ENCODE data around the gene ALDH1L1.

The ALDH1L1 gene

GRCh38 chr3:126056681-126057500 lies 123.5 kb downstream of the ALDH1L1 start:
- TF ChIP-seq L3MBTL2 (conservative IDR thresholded peaks at IDR 0.05): no peak
- no peak for TF ChIP-seq SP1 (IDR thresholded peaks at IDR 0.05)
- no peak for TF ChIP-seq SUZ12 (IDR thresholded peaks at IDR 0.05)
- no peak for TF ChIP-seq TARDBP (IDR thresholded peaks at IDR 0.05)
- TF ChIP-seq PKNOX1 (IDR thresholded peaks at IDR 0.05): no peak
- TF ChIP-seq ELF4 (IDR thresholded peaks at IDR 0.05): no peak
- TF ChIP-seq HDGF (IDR thresholded peaks at IDR 0.05; ENCODE audit: borderline replicate concordance): no peak
- no peak for TF ChIP-seq CTBP1 (IDR thresholded peaks at IDR 0.05; ENCODE audit: borderline replicate concordance)
- POLR2A ChIA-PET: no interaction called here
- CTCF ChIA-PET: no interaction called here
- DNase-seq (ENCODE audit: extremely low spot score): peak; percentile 0

GRCh38 chr3:126056088-126056487 lies 124.3 kb downstream of the ALDH1L1 start:
- ChIA-PET POLR2A (no interaction called here), CTCF (no interaction called here)
- TF ChIP-seq ZNF384 (IDR thresholded peaks at IDR 0.05): no peak
- no peak for TF ChIP-seq FOXK2 (IDR thresholded peaks at IDR 0.05)
- no peak for TF ChIP-seq HDGF (IDR thresholded peaks at IDR 0.05; ENCODE audit: borderline replicate concordance)
- no peak for TF ChIP-seq ELF4 (IDR thresholded peaks at IDR 0.05)
- TF ChIP-seq SP1 (IDR thresholded peaks at IDR 0.05): no peak
- no peak for TF ChIP-seq CTBP1 (IDR thresholded peaks at IDR 0.05; ENCODE audit: borderline replicate concordance)
- no peak for TF ChIP-seq NFRKB (IDR thresholded peaks at IDR 0.05)
- TF ChIP-seq FOXA1 (IDR thresholded peaks at IDR 0.05): no peak
- TF ChIP-seq LEF1 (IDR thresholded peaks at IDR 0.05; ENCODE audit: borderline replicate concordance): no peak
- DNase-seq (ENCODE audit: extremely low spot score): no peak

GRCh38 chr3:126054870-126055269 lies 125.5 kb downstream of the ALDH1L1 start:
- CTCF ChIA-PET: no interaction called here
- no peak for DNase-seq (ENCODE audit: extremely low spot score)
- TF ChIP-seq ZNF384 (IDR thresholded peaks at IDR 0.05) (no peak), ARNT (IDR thresholded peaks at IDR 0.05) (no peak), NFRKB (IDR thresholded peaks at IDR 0.05) (no peak), TARDBP (IDR thresholded peaks at IDR 0.05) (no peak), FOXA1 (IDR thresholded peaks at IDR 0.05) (no peak), ELF4 (IDR thresholded peaks at IDR 0.05) (no peak), L3MBTL2 (conservative IDR thresholded peaks at IDR 0.05) (no peak), SP1 (IDR thresholded peaks at IDR 0.05) (no peak), SUZ12 (IDR thresholded peaks at IDR 0.05) (no peak), PKNOX1 (IDR thresholded peaks at IDR 0.05) (no peak), BHLHE40 (IDR thresholded peaks at IDR 0.05; ENCODE audit: borderline replicate concordance) (no peak), FOXK2 (IDR thresholded peaks at IDR 0.05) (no peak), HDGF (IDR thresholded peaks at IDR 0.05; ENCODE audit: borderline replicate concordance) (no peak)
- POLR2A ChIA-PET: no interaction called here

- peak; percentile 2 for DNase-seq (ENCODE audit: extremely low spot score)
- ChIA-PET CTCF (no interaction called here), POLR2A (no interaction called here)
- no peak for TF ChIP-seq NFRKB (IDR thresholded peaks at IDR 0.05)
- TF ChIP-seq PKNOX1 (IDR thresholded peaks at IDR 0.05): no peak
- TF ChIP-seq LEF1 (IDR thresholded peaks at IDR 0.05; ENCODE audit: borderline replicate concordance): no peak
- TF ChIP-seq HDGF (IDR thresholded peaks at IDR 0.05; ENCODE audit: borderline replicate concordance): no peak
- TF ChIP-seq BHLHE40 (IDR thresholded peaks at IDR 0.05; ENCODE audit: borderline replicate concordance): no peak
- TF ChIP-seq FOXK2 (IDR thresholded peaks at IDR 0.05): no peak
- TF ChIP-seq TARDBP (IDR thresholded peaks at IDR 0.05): no peak
- TF ChIP-seq ZNF384 (IDR thresholded peaks at IDR 0.05): no peak
- TF ChIP-seq SP1 (IDR thresholded peaks at IDR 0.05): no peak
- no peak for TF ChIP-seq ELF4 (IDR thresholded peaks at IDR 0.05)
- TF ChIP-seq FOXA1 (IDR thresholded peaks at IDR 0.05): no peak
- TF ChIP-seq ARNT (IDR thresholded peaks at IDR 0.05): no peak
- no peak for TF ChIP-seq FOXM1 (IDR thresholded peaks at IDR 0.05; ENCODE audit: borderline replicate concordance)
- TF ChIP-seq L3MBTL2 (conservative IDR thresholded peaks at IDR 0.05): no peak
- TF ChIP-seq CTBP1 (IDR thresholded peaks at IDR 0.05; ENCODE audit: borderline replicate concordance): no peak
- TF ChIP-seq SUZ12 (IDR thresholded peaks at IDR 0.05): no peak
These were observed 126.3 kb downstream of the ALDH1L1 start for GRCh38 chr3:126053949-126054569.

Data from HEK293T (cell line).